Uterus (tissue), 2 donors: ENCODE measurements around the gene ARMH4.

Experiments
- POLR2A ChIP-seq, 2 donors: fragments of 450-650 bp; IDR thresholded peaks; one replicate each; pipeline ENCODE4 v1.6.1; 2016; ENCODE audit warnings: antibody characterized with exemption in 2 of 2, mild to moderate bottlenecking in 1 of 2, moderate library complexity in 1 of 2
- TF ChIP-seq, protein P1 (sequence below), 4 experiments: fragments of 200-600 bp in 2 of 4; fragments of 450-650 bp in 2 of 4; sonication (generic) in 2 of 4; IDR thresholded peaks; one replicate each; pipeline ENCODE4 v1.5.1; 2016 to 2019; ENCODE audit warnings: antibody characterized with exemption in 4 of 4, mild to moderate bottlenecking in 2 of 4, moderate library complexity in 1 of 4

DNA sequence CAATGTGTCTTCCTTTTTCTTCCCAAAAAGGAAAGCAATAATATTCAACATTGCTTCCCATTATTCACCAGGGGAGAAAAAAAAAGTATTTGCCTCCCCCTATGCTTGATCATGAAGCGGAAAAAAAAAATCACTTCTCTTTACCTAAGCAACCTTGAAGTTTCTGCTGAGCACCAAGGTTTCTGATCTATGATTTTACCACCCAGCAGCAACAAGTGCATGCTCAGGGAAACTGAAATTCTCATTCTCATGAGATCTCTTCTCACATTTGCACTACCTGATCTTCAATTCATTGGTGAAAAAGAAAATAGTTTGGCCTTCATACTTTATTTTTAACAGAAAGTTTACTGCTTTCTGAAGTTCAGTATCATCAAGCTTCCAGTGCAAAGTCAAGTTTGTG lies 125.8 kb downstream of the ARMH4 start:
- TF ChIP-seq, protein P1, sequence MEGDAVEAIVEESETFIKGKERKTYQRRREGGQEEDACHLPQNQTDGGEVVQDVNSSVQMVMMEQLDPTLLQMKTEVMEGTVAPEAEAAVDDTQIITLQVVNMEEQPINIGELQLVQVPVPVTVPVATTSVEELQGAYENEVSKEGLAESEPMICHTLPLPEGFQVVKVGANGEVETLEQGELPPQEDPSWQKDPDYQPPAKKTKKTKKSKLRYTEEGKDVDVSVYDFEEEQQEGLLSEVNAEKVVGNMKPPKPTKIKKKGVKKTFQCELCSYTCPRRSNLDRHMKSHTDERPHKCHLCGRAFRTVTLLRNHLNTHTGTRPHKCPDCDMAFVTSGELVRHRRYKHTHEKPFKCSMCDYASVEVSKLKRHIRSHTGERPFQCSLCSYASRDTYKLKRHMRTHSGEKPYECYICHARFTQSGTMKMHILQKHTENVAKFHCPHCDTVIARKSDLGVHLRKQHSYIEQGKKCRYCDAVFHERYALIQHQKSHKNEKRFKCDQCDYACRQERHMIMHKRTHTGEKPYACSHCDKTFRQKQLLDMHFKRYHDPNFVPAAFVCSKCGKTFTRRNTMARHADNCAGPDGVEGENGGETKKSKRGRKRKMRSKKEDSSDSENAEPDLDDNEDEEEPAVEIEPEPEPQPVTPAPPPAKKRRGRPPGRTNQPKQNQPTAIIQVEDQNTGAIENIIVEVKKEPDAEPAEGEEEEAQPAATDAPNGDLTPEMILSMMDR (IDR thresholded peaks at IDR 0.05): no peak
- no peak for TF ChIP-seq POLR2A (IDR thresholded peaks at IDR 0.05)
